ENCODE data around the gene NCR3LG1.

NCR3LG1 gene

GRCh38 chr11:17352950-17353820 lies 1.6 kb downstream of the NCR3LG1 start:
- TF ChIP-seq CTCF (conservative IDR thresholded peaks at IDR 0.05; ENCODE audit: low read depth, low read length), result no peak
- DNase-seq (ENCODE audit: low read depth), result no peak
- H3K4me3 ChIP-seq (ENCODE audit: low read length), result peak overlapping the region; percentile 71

DNA sequence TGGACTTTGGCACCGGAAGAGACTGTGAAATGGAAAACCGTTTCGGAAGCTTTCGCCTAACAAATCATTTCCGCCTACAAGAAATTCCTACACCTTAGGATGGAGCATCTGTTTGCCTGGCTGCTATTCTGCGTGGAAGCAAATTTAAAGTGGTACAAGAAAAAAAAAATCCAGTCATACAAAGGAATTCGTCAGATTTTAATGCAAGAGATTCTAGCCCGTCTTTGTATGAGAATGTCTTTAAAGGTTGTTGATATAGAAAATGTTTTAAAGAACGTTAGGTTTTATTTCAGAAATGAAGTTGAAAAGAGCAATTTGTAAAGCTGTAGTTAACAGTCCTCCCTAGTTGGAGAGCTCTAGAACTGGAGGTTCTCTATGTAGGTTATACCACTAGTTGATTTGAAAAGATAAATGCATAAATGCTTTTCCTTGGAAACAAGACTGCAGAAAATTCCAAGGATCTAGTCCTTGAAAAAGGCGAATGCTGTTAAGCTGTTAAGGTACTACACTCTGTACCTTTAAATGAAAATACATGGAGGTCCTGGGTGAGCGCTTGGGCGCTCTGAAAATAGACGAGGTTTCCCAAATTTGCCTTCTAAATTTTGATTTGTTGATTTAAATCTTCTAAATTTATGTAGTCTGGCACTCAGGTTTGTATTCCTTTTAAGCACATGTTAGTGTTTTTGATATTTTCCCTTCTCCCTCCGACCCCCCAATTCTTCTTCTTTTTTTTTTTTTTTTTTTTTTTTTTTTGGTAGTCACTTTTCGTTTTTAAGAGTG lies 2.4 kb downstream of the NCR3LG1 start:
- H3K4me3 ChIP-seq (ENCODE audit: low read length), result peak overlapping the region; percentile 71
- TF ChIP-seq CTCF (conservative IDR thresholded peaks at IDR 0.05; ENCODE audit: low read depth, low read length), result no peak
- DNase-seq (ENCODE audit: low read depth), result no peak

DNA sequence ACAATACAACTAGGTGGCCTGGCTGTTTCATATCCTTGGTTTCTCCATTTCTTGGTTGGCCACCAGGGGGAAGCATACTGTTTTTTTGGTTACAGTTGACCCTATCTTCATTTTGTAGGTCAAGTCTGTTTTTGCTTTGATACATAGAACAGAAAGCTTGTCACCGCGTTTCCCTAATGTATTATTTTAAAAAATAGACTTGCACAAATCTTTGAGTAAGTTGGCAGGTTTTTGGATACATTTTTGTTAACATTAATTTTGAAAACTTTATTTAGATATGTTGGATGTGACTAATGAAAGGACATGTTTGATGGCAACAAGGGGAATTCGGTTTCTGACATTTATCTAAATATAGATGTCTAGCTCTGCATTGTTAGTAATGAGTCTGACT lies 3.0 kb downstream of the NCR3LG1 start:
- H3K4me3 ChIP-seq (ENCODE audit: low read length), result peak overlapping the region; percentile 71
- no peak for DNase-seq (ENCODE audit: low read depth)
- TF ChIP-seq CTCF (conservative IDR thresholded peaks at IDR 0.05; ENCODE audit: low read depth, low read length), result peak; percentile 77

DNA sequence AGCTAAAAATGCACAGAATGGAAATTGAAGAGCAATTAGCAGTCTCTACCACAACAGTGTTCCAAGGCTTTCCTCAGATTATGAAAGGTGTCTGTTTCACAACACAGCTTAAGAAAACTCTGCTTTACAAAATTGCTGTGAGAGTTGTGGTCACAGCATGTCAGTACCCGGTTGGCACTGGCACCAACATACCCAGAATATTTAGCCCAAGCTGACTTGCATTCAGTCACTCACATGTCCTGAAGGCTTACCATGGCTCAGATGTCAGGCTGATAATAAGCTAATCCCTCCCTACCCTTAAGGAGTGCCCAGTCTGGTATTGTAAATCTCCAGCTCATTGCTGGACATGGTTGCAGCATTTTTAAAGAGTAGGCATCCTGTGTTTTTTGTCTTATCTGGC lies 14.9 kb downstream of the NCR3LG1 start:
- DNase-seq (ENCODE audit: low read depth), result peak; percentile 95
- H3K4me3 ChIP-seq (ENCODE audit: low read length), result no peak overlapping the region
- TF ChIP-seq CTCF (conservative IDR thresholded peaks at IDR 0.05; ENCODE audit: low read depth, low read length), result no peak

GRCh38 chr11:17368551-17368950 lies 17.0 kb downstream of the NCR3LG1 start:
- no peak for TF ChIP-seq CTCF (conservative IDR thresholded peaks at IDR 0.05; ENCODE audit: low read depth, low read length)
- DNase-seq (ENCODE audit: low read depth), result no peak
- H3K4me3 ChIP-seq (ENCODE audit: low read length), result no peak overlapping the region

- TF ChIP-seq CTCF (conservative IDR thresholded peaks at IDR 0.05; ENCODE audit: low read depth, low read length), result no peak
- no peak for DNase-seq (ENCODE audit: low read depth)
- no peak overlapping the region for H3K4me3 ChIP-seq (ENCODE audit: low read length)
These were observed 17.5 kb downstream of the NCR3LG1 start for GRCh38 chr11:17369094-17369493.
